ENCODE data around the gene EGFR.

- no peak for TF ChIP-seq EZH2phosphoT487 (IDR thresholded peaks at IDR 0.05; ENCODE audit: borderline replicate concordance, low read length)
- no peak for TF ChIP-seq CTCF (IDR thresholded peaks at IDR 0.05; ENCODE audit: low read depth, low read length, poor library complexity, severe bottlenecking)
Measured at GRCh38 chr7:55174456-55174855, 155.6 kb downstream of the EGFR start.
